Adipose tissue (tissue), 3 donors: ENCODE results near the gene FMO3. TPM values are rescaled to one million over a fixed set of nuclear protein-coding genes. Genes with fewer than 3 reads are reported as not detected.

Experiments
- H3K27ac ChIP-seq: one replicate; pipeline ENCODE4 v1.5.1; 2013; ENCODE audit warnings: low read depth, low read length
- WGBS, 3 donors: extraction: QIAGEN DNeasy Blood & Tissue Kit; methylation state at CpG; one replicate each; pipeline ENCODE4 v1.1.7; 2013; 5-methylcytosine and 5-hydroxymethylcytosine counted together
- polyA plus RNA-seq, 3 donors: library from polyadenylated mRNA; stranded (reverse); fragments of 200-250 nt; gene quantifications; one replicate each; pipeline ENCODE4 v1.2.3, GENCODE V29; 2013
- donor health status: healthy with polysubstance abuse.
- donor health status: Bipolar disorder and iron deficiency.
- donor health status: healthy.

FMO3 gene
- polyA plus RNA-seq, result 10 to 100 TPM in 1 of 3 donors, 1 to 10 TPM in 1, under 1 TPM in 1; 0.59 to 13.2 (median 3.4) TPM

DNA sequence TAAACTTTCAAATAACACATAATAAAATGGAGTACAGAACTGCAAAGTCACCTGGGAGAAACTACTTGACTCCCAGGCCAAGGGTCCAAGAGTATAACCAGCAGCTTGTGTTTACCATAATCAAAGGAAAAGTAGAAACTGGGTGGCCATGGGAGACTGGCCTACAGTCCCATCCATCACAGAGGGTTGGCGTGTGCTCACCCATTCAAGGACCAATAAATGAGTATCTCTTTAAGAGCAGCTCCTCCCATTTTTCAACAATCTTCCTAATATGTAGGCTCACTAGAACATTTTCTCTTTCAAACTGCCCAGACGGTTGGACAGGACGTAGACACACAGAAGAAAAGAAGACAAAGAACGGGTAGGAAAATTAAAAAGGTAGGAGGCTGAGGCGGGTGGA is at the start of gene FMO3:
TSS of gene FMO3 (plus strand) at position 302 of the 400 bp plus-strand sequence. CDS start 1,754 bp downstream, outside the sequence.
- H3K27ac ChIP-seq, result no peak within 1 kb of the TSS
- 65 to 92% (median 91%) methylated on average over 5 of the region's 5 CpGs for WGBS, 3 donors

DNA sequence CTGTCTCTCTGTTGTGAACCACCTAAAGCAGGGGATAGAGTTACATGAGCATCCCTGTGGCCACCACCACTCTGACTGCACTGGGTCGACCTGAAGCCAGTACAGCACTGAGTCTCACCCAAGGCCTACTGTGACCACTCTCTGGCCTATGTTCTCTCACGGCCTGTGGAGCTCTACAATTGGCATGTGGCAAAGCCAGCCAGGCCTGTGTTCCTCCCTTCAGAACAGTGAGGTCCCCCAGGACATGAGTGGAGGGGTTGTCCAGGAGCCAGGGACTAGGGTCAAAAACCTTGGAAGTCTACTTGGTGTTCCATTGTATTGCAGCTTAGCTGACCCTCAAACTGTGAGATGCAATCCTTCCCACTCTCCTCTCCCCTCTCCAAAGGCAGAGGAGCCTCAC is 42.7 kb upstream of the FMO3 start:
- WGBS, 3 donors, result 66 to 79% (median 73%) methylated on average over 2 of the region's 2 CpGs
- no peak overlapping the region for H3K27ac ChIP-seq

DNA sequence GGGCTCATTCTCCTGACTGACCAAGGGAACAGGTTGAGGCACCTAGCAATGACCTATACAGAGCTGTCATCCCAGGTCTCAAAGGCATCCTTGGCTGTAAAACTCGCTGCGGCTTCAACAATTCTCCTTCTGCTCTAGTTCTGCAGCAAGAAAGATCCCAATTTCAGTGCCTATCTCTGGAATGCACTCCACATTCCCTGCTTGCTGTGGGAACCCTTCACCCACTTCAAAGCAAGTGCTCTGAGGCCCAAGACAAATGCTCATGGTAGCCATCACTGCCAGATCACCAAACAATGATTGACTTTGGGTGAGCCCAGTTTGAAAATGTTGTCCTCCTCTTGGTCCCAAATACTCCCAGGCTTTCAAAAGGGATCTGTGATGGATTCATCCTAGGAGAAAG is 37.7 kb upstream of the FMO3 start:
- WGBS, 3 donors, result 92 to 95% (median 93%) methylated on average over 2 of the region's 2 CpGs
- H3K27ac ChIP-seq, result no peak overlapping the region

DNA sequence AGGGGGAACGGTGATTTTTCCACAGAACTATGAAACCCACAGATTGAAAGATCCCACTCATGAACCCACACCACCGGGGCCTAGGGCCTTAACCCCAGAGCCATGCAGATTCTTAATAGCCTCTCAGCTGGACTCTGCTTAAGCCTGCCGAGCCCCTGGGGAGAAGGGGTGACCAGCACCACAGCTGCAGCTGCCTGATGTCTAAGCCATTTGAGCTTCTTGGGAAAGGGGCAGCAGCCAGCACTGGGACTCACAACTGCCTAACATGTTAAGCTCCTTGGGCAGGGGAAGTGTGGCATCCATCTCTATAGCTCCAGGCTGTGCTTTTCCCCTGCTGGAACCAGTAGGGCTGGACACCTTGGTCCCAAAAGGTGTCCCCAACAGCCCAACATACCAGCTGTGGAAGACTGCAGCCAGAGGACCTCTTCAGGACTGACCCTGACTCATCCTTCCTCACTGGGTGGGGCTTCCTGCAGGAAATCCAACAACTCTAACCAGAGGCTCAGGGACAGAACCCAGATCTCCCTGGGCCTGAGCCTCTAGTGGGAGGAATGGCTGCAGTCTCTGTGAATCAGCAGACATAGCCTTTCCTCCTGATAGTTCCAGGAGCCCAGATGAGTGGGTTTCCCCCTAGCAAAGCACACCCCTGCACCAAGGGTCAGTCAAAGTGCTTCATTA is 34.6 kb upstream of the FMO3 start:
- 81 to 98% (median 91%) methylated on average over 3 of the region's 3 CpGs for WGBS, 3 donors
- no peak overlapping the region for H3K27ac ChIP-seq

DNA sequence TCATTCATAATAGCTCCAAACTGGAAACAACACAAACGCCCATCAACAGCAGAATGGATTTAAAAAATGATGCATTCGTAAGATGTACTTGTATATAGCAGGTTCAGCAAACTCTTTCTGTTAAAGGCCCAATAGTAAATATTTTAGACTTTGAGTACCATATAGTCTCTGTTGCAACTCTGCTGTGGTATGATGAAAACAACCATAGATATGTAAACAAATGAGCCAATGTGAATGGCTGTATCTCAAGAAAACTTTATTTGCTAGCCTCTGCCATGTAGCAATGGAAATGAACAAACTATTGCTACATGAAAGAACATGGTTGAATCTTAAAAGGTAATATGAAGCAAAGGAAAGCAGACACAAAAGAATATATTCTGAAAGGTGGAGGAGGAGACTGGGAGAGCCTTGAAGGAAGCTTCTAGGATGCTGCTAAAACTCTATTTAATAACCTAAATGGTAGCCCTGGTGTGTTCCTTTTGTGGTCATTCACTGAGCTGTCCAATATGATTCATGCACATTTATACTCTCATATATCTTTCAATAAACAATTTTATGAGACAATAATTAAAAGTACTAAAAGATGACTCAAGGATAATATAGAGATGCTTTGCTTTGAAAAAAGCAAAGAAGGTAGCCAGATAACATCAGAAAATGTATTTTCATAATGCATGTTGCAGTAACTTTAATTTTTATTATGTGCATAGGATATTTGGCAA is 29.1 kb upstream of the FMO3 start:
- WGBS, 3 donors, result 66 to 83% (median 73%) methylated on average over 2 of the region's 2 CpGs
- H3K27ac ChIP-seq, result no peak overlapping the region

DNA sequence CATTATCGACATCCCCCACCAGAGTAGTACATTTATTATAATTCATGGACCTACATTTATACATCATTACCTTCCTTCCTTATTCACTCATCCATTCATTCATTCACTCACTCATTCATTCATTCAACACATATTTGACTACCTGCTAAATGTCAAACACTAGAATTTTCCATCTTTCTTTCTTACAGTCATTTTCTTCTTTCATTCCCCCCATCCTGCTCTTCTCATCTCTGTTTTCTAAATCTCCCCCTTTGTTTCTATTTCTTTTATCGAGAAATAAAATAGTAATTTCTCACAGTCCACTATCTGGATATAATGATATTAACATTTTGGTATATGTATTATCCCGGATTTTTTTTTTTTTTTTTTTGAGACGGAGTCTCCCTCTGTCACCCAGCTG is 27.8 kb upstream of the FMO3 start:
- H3K27ac ChIP-seq, result no peak overlapping the region
- WGBS, 3 donors, result 83 to 90% (median 85%) methylated on average over 3 to 4 of the region's 4 CpGs

DNA sequence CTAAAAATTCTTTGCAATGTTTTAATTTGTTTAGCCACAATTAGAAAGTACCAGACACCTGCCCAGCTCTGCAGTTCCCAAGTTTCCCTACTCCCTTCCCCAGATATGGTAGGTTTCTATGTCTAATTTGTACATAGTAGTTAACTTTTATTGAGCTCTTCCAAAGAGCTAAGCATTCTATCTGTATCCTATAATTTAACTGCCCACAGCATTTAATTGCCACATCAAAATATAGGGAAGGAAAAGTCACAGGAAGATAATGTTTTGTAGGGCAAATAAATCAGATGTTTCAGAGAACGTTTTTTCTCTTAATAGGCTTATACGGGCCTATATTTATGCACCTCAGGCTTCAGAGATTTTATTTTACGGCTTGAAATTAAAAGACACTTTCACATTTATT is 15.7 kb upstream of the FMO3 start:
- 68 to 76% (median 68%) methylated on average over 3 of the region's 3 CpGs for WGBS, 3 donors
- no peak overlapping the region for H3K27ac ChIP-seq

DNA sequence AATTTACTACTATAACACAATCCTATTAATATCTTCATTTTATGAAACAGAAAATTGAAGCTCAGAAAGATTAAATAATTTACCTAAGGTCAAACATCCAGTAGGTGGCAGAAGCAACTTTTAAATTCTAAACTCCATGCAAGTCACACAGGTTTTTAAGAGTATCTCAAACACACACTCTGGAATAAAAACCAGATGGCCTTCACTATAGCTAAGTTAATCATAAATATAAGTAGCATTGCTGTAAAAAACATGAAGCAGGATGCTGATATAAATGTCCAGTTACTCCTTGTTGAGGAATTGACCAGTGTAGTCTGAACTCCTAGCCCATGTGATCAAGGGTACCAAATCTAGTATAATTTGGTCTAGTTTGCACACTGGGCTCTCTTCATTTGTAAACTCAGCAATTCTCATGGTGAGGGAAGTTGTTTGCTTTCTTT is 9.4 kb upstream of the FMO3 start:
- no peak overlapping the region for H3K27ac ChIP-seq

DNA sequence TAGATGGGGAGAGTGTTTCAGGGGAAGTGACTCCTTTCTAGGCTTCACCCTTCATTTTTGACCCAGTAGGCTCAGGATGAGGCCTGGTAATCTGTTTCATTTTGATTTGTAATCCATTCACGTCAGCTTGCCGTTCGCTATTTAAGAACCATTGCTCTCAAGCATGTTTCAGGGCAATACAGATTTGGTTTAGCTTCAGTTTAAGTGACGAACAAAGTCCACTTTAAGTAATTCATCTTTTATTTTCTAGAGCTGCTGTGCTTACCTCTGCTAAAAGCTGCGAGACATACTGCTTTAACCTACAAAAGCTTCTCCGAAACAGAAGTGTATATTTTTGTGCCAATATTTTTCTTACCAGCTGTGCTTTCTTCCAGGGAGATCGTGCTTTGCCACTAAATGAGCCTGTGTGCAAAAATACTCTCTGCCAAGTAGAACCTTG is 8.9 kb upstream of the FMO3 start:
- WGBS, 3 donors, result 58 to 75% (median 67%) methylated on average over 7 of the region's 7 CpGs

DNA sequence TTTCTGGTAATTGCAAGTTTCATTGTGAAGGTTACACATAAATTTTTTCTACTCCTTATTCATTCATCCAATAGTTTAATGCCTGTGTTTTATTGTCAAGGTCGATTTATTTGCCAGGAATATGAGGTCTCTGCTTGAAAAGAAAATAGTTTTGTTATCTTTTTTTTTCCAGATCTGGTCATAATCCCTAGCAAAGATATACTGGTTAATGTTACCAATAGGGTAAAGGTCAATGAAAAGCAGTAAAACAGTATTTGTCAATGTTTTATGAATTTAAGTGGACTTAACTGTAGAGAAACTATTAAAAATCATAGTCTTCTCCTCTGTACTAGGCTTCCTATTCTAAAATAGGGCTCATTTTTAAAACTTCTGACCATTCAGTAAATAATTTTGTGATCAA is 8.1 kb upstream of the FMO3 start:
- no peak overlapping the region for H3K27ac ChIP-seq

More for the DNA sequence above, 8.9 kb upstream of the FMO3 start:
- no peak overlapping the region for H3K27ac ChIP-seq

DNA sequence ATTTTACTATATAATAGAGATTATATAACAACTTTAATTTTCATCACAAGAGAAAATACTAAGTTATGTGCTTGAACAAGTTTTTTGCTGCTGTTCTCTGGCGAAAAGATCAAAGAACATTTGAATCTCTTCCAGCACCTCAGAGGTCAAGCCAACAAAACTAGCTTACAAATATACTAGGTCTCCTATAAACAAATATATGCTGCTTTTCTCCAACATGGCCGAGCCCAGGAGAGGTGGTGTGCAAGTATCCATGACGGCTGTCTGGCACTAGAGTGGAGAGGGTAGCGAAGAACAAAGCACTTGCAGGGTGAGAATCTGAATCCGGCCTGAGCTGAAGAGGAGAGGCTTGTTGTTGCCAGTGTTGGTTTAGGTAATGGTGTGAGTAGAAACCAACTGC is 7.5 kb upstream of the FMO3 start:
- H3K27ac ChIP-seq, result no peak overlapping the region
- 86 to 89% (median 87%) methylated on average over 5 of the region's 5 CpGs for WGBS, 3 donors

More for the DNA sequence above, 8.1 kb upstream of the FMO3 start:
- 46 to 60% (median 59%) methylated on average over 1 of the region's 1 CpG for WGBS, 3 donors

DNA sequence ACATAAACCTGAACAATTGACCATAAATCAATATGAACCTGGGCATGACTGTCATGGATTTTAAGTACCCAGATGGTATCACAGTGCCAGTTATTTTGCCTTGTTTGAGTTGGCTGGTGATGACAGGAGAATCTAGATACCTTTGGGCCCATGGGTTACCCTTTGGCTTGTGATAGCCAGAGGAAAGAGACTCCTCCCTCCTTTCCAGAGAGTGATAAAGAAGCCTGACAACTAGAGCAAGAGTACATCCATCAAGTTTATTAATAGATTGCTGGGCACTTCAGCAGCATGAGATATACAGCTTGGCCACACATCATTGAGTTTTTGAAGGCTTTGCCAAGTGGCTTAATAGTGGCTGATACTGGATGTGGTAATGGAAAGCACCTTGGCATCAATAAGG is 6.6 kb upstream of the FMO3 start:
- H3K27ac ChIP-seq, result no peak overlapping the region

DNA sequence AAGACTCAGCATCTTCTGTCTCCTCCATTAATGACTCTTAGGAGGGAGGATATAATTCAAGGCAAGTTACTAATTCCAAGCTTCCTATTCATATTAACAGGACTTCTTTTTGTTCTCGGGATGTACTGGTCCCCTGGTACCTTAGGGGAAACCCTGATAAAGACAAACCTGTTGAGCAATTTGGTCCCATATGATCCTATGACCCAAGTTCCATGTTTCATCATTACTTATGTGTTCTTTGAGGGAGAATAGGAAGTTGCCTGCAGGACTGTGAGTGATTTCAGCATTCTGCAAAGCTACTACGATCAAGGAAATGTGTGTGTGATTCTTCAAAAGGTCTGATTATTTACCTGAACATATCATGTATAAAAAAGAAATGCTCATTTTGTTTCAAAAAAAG is 5.8 kb upstream of the FMO3 start:
- WGBS, 3 donors, result 59 to 94% (median 68%) methylated on average over 2 of the region's 2 CpGs
- H3K27ac ChIP-seq, result no peak overlapping the region

DNA sequence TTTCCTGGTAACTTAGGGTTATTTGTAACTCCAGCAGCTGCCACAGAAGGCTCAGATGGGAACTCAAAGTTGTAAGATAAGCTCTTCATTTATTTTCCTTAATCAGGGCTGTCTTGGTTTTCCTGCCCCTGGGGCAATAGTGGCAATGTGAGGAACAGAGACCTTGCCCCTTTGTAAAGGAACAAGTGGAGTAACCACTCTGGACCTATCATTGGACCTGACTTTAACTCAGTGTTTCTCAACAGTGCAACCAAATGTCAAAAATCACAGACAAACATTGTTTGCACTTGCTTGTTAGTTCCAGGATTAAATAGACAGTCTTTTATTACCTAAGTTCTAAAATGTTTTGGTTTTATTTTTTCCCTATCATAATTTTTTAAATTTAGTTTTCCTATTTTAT is 2.8 kb upstream of the FMO3 start:
- H3K27ac ChIP-seq, result no peak overlapping the region

DNA sequence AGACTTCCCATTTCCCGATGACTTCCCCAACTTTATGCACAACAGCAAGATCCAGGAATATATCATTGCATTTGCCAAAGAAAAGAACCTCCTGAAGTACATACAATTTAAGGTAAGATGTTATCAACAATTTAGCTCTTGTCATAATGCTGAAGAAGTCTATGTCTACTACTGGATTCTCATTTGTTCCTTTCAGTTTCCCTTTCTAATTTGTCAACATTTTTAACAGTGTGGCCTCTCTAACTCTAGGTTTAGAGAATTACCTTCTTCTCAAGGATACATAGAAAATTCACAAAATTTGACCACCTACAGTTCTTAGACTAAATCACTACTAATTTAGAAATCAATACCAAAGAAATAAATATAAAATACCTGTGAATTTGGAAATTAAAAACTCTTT is 13.2 kb downstream of the FMO3 start:
- WGBS, 3 donors, result 77 to 89% (median 86%) methylated on average over 1 of the region's 1 CpG
- H3K27ac ChIP-seq, result no peak overlapping the region

DNA sequence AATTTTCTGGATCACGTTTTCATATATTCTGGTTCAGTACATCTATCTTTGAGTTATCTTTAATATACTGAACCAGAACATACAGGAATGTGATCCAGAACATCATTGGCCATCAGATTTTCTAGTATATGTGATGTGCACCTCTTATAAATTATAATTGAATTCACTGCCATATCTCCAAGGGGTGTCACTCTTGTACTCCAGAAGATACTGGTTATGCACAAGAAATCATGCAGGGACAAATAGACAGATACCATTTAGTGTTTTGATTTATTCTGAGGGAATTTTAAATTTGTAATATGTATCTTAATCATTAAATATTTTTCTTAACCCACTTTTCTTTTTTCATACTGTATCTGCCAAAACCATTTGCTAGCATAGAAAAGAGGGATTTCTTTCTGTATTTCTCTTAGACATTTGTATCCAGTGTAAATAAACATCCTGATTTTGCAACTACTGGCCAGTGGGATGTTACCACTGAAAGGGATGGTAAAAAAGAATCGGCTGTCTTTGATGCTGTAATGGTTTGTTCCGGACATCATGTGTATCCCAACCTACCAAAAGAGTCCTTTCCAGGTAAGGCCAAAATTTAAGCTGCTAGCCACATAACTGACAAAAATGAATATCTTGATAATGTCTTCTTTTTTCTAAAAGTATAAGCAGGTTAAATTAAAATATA is 16.7 kb downstream of the FMO3 start:
- no peak overlapping the region for H3K27ac ChIP-seq
- 50 to 62% (median 61%) methylated on average over 3 of the region's 3 CpGs for WGBS, 3 donors

DNA sequence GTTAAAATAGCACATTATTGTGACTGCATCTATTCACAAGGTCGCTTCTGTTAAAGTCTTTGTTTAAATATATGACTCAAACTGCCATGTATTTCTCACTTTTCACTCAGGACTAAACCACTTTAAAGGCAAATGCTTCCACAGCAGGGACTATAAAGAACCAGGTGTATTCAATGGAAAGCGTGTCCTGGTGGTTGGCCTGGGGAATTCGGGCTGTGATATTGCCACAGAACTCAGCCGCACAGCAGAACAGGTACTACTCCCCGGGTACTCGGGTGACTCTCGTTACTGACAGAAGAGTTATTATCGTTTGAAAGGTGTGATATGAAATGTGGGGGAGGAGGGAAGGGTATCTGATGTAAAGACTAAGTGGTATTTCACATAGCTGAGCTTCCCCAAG is 17.3 kb downstream of the FMO3 start:
- H3K27ac ChIP-seq, result no peak overlapping the region

DNA sequence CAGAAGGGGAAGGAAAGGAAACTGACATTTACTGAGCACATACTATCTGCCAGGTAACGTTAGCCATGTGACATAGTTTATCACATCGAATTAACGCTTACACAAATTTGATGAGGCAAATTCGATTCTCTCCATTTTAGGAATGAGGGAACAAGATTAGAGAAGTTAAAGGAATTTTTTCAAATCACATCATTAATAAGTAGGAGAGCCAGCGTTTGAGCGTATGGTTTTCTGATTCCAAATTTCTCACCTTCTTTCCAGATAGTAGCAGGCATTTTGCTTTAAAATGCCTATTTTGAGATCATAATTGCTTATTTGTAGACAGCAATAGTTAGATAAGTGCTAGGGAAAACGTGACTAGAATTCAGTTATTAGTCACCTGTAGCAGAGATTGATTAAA is 19.3 kb downstream of the FMO3 start:
- WGBS, 3 donors, result 81 to 90% (median 89%) methylated on average over 7 of the region's 7 CpGs
- H3K27ac ChIP-seq, result no peak overlapping the region

More for the DNA sequence above, 17.3 kb downstream of the FMO3 start:
- 73 to 91% (median 90%) methylated on average over 8 of the region's 8 CpGs for WGBS, 3 donors

DNA sequence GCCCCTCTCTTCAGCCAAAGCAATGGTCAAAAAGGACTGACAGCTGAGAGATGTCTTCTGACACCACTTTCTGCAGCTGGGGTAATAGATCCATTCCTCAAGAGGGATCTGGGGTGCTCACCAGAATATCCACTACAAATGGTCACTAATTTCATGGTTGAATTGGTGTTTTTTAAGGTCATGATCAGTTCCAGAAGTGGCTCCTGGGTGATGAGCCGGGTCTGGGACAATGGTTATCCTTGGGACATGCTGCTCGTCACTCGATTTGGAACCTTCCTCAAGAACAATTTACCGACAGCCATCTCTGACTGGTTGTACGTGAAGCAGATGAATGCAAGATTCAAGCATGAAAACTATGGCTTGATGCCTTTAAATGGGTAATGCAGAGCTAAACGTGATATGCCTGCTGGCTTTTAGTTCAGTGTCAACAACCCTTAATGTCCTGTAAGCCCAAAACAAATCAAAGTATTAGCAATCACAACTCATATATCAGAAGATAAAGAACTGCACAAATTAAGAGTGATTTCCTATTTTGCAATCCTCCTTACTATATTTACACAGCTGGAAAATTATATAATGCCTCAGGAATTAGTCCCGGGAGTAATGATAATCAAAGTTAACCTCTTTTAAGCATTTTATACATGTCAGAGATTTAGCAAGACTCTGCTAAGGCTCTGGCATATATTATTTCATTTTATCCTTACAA is 20.1 kb downstream of the FMO3 start:
- H3K27ac ChIP-seq, result no peak overlapping the region
- whole genome bisulfite sequencing, 3 donors, result 52 to 54% (median 53%) methylated on average over 7 of the region's 7 CpGs
